Measurements from ENCODE around the gene ITPRID1. TPM values are rescaled to one million over a fixed set of nuclear protein-coding genes. Genes with fewer than 3 reads are reported as not detected.

ITPRID1 gene
- total and polyA plus RNA-seq, 9 of the 15 experiments (the other 6 are each of a cell fraction or from before 2014, with no cell fraction given), result not detected

- FAIRE-seq (no peak), DNase-seq (ENCODE audit: extremely low read depth in 1 of 4, low spot score in 3 of 4) (peak in 1 of 4 experiments; percentile 2), ATAC-seq (peak; percentile 53; the same call in 2 of the 3 replicates)
- Histone ChIP-seq H3K9ac (ENCODE audit: insufficient read depth in 1 of 2, low read depth in 2 of 2, low read length in 2 of 2) (no peak overlapping the region), H3K27me3 (ENCODE audit: control insufficient read depth in 2 of 2, insufficient read depth in 2 of 2, low read length in 2 of 2) (no peaks in the 10 kb centered on the region), H3K9me1 (ENCODE audit: control insufficient read depth, insufficient read depth, low read length) (no peaks in the 10 kb centered on the region), H3K36me3 (ENCODE audit: control insufficient read depth, insufficient read depth, low read length) (no peaks in the 10 kb centered on the region), H3K4me3 (no peak overlapping the region), H3K9me3 (replicated peaks; ENCODE audit: control insufficient read depth, insufficient read depth, low read depth, low read length) (no peaks in the 10 kb centered on the region), H2AFZ (ENCODE audit: low read depth, low read length) (no peak overlapping the region), H3K79me2 (ENCODE audit: control insufficient read depth, insufficient read depth, low read length) (no peaks in the 10 kb centered on the region), H4K20me1 (replicated peaks; ENCODE audit: control insufficient read depth, insufficient read depth, low read length) (no peaks in the 10 kb centered on the region), H3K4me1 (replicated peaks in 1 of 2; ENCODE audit: control insufficient read depth in 2 of 2, insufficient read depth in 2 of 2, low read length in 2 of 2) (no peaks in the 10 kb centered on the region), H3K4me2 (ENCODE audit: insufficient read depth, low read length) (no peak overlapping the region), H3K27ac (ENCODE audit: extremely low read depth, low read depth, low read length) (no peak overlapping the region)
- intact Hi-C loops (cut with micrococcal nuclease) (no loop called here), in situ Hi-C loops (cut with MboI) (no loop called here)
- ChIA-PET CTCF (ENCODE audit: low intra/inter-chr PET ratio) (no interaction called here), POLR2A (no interaction called here)
- TF ChIP-seq, protein P1, sequence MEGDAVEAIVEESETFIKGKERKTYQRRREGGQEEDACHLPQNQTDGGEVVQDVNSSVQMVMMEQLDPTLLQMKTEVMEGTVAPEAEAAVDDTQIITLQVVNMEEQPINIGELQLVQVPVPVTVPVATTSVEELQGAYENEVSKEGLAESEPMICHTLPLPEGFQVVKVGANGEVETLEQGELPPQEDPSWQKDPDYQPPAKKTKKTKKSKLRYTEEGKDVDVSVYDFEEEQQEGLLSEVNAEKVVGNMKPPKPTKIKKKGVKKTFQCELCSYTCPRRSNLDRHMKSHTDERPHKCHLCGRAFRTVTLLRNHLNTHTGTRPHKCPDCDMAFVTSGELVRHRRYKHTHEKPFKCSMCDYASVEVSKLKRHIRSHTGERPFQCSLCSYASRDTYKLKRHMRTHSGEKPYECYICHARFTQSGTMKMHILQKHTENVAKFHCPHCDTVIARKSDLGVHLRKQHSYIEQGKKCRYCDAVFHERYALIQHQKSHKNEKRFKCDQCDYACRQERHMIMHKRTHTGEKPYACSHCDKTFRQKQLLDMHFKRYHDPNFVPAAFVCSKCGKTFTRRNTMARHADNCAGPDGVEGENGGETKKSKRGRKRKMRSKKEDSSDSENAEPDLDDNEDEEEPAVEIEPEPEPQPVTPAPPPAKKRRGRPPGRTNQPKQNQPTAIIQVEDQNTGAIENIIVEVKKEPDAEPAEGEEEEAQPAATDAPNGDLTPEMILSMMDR (IDR thresholded peaks at IDR 0.05 in 2 of 3, conservative IDR thresholded peaks at IDR 0.05 in 1 of 3; ENCODE audit: insufficient read depth in 2 of 3, low read depth in 1 of 3, low read length in 3 of 3), result peak in 1 of 3 experiments; percentile 51; a peak in 2 of 6 replicates
- no peak for TF ChIP-seq HDAC8 (tag; IDR thresholded peaks at IDR 0.05)
- no TSS peak for BruUV-seq (replicated peaks)
- WGBS (ENCODE audit: insufficient coverage, low coverage, missing lambda C conversion rate), result 0% methylated on average over 5 of the region's 5 CpGs
These were observed 149.2 kb downstream of the ITPRID1 start for GRCh38 chr7:31663072-31663471.

GRCh38 chr7:31664890-31665289 lies 151.0 kb downstream of the ITPRID1 start:
- no peak overlapping the region for H3K4me2 ChIP-seq (ENCODE audit: insufficient read depth, low read length)
- H3K4me1 ChIP-seq (replicated peaks in 1 of 2; ENCODE audit: control insufficient read depth in 2 of 2, insufficient read depth in 2 of 2, low read length in 2 of 2), result no peaks in the 10 kb centered on the region
- no peaks in the 10 kb centered on the region for H3K9me3 ChIP-seq (replicated peaks; ENCODE audit: control insufficient read depth, insufficient read depth, low read depth, low read length)
- in situ Hi-C loops (cut with MboI) (no loop called here), intact Hi-C loops (cut with micrococcal nuclease) (no loop called here)
- POLR2A ChIA-PET, result no interaction called here
- H3K9ac ChIP-seq (ENCODE audit: insufficient read depth in 1 of 2, low read depth in 2 of 2, low read length in 2 of 2), result no peak overlapping the region
- FAIRE-seq (no peak), DNase-seq (ENCODE audit: extremely low read depth in 1 of 4, low spot score in 3 of 4) (no peak), ATAC-seq (no peak)
- CTCF ChIA-PET (ENCODE audit: low intra/inter-chr PET ratio), result no interaction called here
- no peaks in the 10 kb centered on the region for H3K9me1 ChIP-seq (ENCODE audit: control insufficient read depth, insufficient read depth, low read length)
- H3K79me2 ChIP-seq (ENCODE audit: control insufficient read depth, insufficient read depth, low read length), result no peaks in the 10 kb centered on the region
- no peaks in the 10 kb centered on the region for H3K36me3 ChIP-seq (ENCODE audit: control insufficient read depth, insufficient read depth, low read length)
- H2AFZ ChIP-seq (ENCODE audit: low read depth, low read length), result no peak overlapping the region
- no peak overlapping the region for H3K4me3 ChIP-seq
- no peaks in the 10 kb centered on the region for H3K27me3 ChIP-seq (ENCODE audit: control insufficient read depth in 2 of 2, insufficient read depth in 2 of 2, low read length in 2 of 2)
- no peaks in the 10 kb centered on the region for H4K20me1 ChIP-seq (replicated peaks; ENCODE audit: control insufficient read depth, insufficient read depth, low read length)
- H3K27ac ChIP-seq (ENCODE audit: extremely low read depth, low read depth, low read length), result no peak overlapping the region
- TF ChIP-seq ARNT (IDR thresholded peaks at IDR 0.05) (no peak), ETV6 (IDR thresholded peaks at IDR 0.05; ENCODE audit: borderline replicate concordance in 1 of 2, low read depth in 2 of 2, low read length in 1 of 2) (no peak), ETV6 (CRISPR knock-in tag; IDR thresholded peaks at IDR 0.05; ENCODE audit: borderline replicate concordance) (no peak), MYC (IDR thresholded peaks at IDR 0.05; ENCODE audit: low read depth, low read length) (no peak), MYC (CRISPR knock-in tag; IDR thresholded peaks at IDR 0.05; ENCODE audit: borderline replicate concordance, low read depth) (no peak), PHF21A (IDR thresholded peaks at IDR 0.05; ENCODE audit: borderline replicate concordance, low read depth) (no peak), SUPT5H (IDR thresholded peaks at IDR 0.05) (no peak), ZFP91 (CRISPR knock-in tag; IDR thresholded peaks at IDR 0.05) (no peak), ARID1B (IDR thresholded peaks at IDR 0.05) (no peak), TEAD2 (tag; IDR thresholded peaks at IDR 0.05) (no peak)
- BruUV-seq (replicated peaks), result no TSS peak
